Measurements from ENCODE around the gene KCNIP1. TPM values are rescaled to one million over a fixed set of nuclear protein-coding genes. Genes with fewer than 3 reads are reported as not detected.

Gene KCNIP1
- total RNA-seq, 2 donors from 2014 or later = 1.6 to 13.5 TPM

GRCh38 chr5:170481849-170482248 is 22.0 kb upstream of the KCNIP1 start:
- WGBS = 69% methylated on average over 2 of the region's 2 CpGs
- Histone ChIP-seq H3K27me3 (replicated peaks; ENCODE audit: insufficient read depth) (no peaks in the 10 kb centered on the region), H3K4me3 (no peak overlapping the region), H3K36me3 (no peaks in the 10 kb centered on the region), H3K9me3 (no peaks in the 10 kb centered on the region), H3K4me1 (replicated peaks) (no peaks in the 10 kb centered on the region), H3K27ac (no peak overlapping the region)
- TF ChIP-seq POLR2A (IDR thresholded peaks at IDR 0.05) (no peak), CTCF (IDR thresholded peaks at IDR 0.05) (no peak), POLR2AphosphoS5 (IDR thresholded peaks at IDR 0.05) (no peak)
- no peak for DNase-seq (ENCODE audit: low spot score)
- intact Hi-C loops (cut with DNase I) = no loop called here

- Histone ChIP-seq H3K4me1 (replicated peaks) (no peaks in the 10 kb centered on the region), H3K4me3 (no peak overlapping the region), H3K27me3 (replicated peaks; ENCODE audit: insufficient read depth) (no peaks in the 10 kb centered on the region), H3K27ac (no peak overlapping the region), H3K9me3 (no peaks in the 10 kb centered on the region), H3K36me3 (no peaks in the 10 kb centered on the region)
- intact Hi-C loops (cut with DNase I) = no loop called here
- WGBS = 72% methylated on average over 4 of the region's 4 CpGs
- no peak for TF ChIP-seq POLR2A (IDR thresholded peaks at IDR 0.05)
- no peak for TF ChIP-seq POLR2AphosphoS5 (IDR thresholded peaks at IDR 0.05)
- no peak for TF ChIP-seq CTCF (IDR thresholded peaks at IDR 0.05)
- no peak for DNase-seq (ENCODE audit: low spot score)
Observed at GRCh38 chr5:170482511-170482910, 21.3 kb upstream of the KCNIP1 start.

- intact Hi-C loops (cut with DNase I) = no loop called here
- H3K27ac ChIP-seq = no peak overlapping the region
- 57% methylated on average over 19 of the region's 19 CpGs for WGBS
- no peaks in the 10 kb centered on the region for H3K4me1 ChIP-seq (replicated peaks)
- TF ChIP-seq POLR2AphosphoS5 (IDR thresholded peaks at IDR 0.05) = no peak
- TF ChIP-seq CTCF (IDR thresholded peaks at IDR 0.05) = no peak
- TF ChIP-seq POLR2A (IDR thresholded peaks at IDR 0.05) = no peak
- no peaks in the 10 kb centered on the region for H3K36me3 ChIP-seq
- H3K4me3 ChIP-seq = no peak overlapping the region
- no peaks in the 10 kb centered on the region for H3K27me3 ChIP-seq (replicated peaks; ENCODE audit: insufficient read depth)
- no peak for DNase-seq (ENCODE audit: low spot score)
- no peaks in the 10 kb centered on the region for H3K9me3 ChIP-seq
Observed at GRCh38 chr5:170483701-170484458, 19.9 kb upstream of the KCNIP1 start.

- no peak for TF ChIP-seq CTCF (IDR thresholded peaks at IDR 0.05)
- no peak for TF ChIP-seq POLR2A (IDR thresholded peaks at IDR 0.05)
- no peak for TF ChIP-seq POLR2AphosphoS5 (IDR thresholded peaks at IDR 0.05)
- Histone ChIP-seq H3K27ac (no peak overlapping the region), H3K4me3 (no peak overlapping the region), H3K27me3 (replicated peaks; ENCODE audit: insufficient read depth) (no peaks in the 10 kb centered on the region), H3K36me3 (no peaks in the 10 kb centered on the region), H3K9me3 (no peaks in the 10 kb centered on the region), H3K4me1 (replicated peaks) (no peaks in the 10 kb centered on the region)
- intact Hi-C loops (cut with DNase I) = no loop called here
- WGBS = 81% methylated on average over 6 of the region's 6 CpGs
- DNase-seq (ENCODE audit: low spot score) = no peak
Observed at GRCh38 chr5:170484459-170484831, 19.4 kb upstream of the KCNIP1 start.
